WERI-Rb-1 (cell line): ENCODE data around the gene SFXN5.

Experiments used
- DNase-seq: peaks from one replicate; pipeline ENCODE4 v3.0.0-alpha.2; 2020
- H3K27ac ChIP-seq: fragments of 250-450 bp; sonication (Bioruptor Pico); 2 replicates; pipeline ENCODE4 v1.5.1; 2020; ENCODE audit warnings: mild to moderate bottlenecking, moderate library complexity
- H3K27me3 ChIP-seq: fragments of 250-450 bp; sonication (Bioruptor Pico); 2 replicates; pipeline ENCODE4 v1.5.1; 2021; ENCODE audit warnings: mild to moderate bottlenecking, low read depth, moderate library complexity; ENCODE audit not compliant: insufficient read depth, severe bottlenecking
- H3K36me3 ChIP-seq: fragments of 250-450 bp; sonication (Bioruptor Pico); 2 replicates; pipeline ENCODE4 v1.5.1; 2020; ENCODE audit warnings: mild to moderate bottlenecking, moderate library complexity
- H3K4me3 ChIP-seq: 2 replicates; pipeline ENCODE4 v1.5.1; 2011; ENCODE audit warnings: low read depth, mild to moderate bottlenecking, control low read depth, low read length
- H3K9me3 ChIP-seq: fragments of 250-450 bp; sonication (Bioruptor Pico); 2 replicates; pipeline ENCODE4 v1.5.1; 2021; ENCODE audit warnings: mild to moderate bottlenecking, moderate library complexity; ENCODE audit not compliant: severe bottlenecking
- TF ChIP-seq, protein P1 (sequence below): IDR thresholded peaks from 2 replicates; pipeline ENCODE4 v1.5.1; 2011; ENCODE audit warnings: low read depth, mild to moderate bottlenecking, control low read depth, inconsistent platforms, low read length

SFXN5 gene

DNA sequence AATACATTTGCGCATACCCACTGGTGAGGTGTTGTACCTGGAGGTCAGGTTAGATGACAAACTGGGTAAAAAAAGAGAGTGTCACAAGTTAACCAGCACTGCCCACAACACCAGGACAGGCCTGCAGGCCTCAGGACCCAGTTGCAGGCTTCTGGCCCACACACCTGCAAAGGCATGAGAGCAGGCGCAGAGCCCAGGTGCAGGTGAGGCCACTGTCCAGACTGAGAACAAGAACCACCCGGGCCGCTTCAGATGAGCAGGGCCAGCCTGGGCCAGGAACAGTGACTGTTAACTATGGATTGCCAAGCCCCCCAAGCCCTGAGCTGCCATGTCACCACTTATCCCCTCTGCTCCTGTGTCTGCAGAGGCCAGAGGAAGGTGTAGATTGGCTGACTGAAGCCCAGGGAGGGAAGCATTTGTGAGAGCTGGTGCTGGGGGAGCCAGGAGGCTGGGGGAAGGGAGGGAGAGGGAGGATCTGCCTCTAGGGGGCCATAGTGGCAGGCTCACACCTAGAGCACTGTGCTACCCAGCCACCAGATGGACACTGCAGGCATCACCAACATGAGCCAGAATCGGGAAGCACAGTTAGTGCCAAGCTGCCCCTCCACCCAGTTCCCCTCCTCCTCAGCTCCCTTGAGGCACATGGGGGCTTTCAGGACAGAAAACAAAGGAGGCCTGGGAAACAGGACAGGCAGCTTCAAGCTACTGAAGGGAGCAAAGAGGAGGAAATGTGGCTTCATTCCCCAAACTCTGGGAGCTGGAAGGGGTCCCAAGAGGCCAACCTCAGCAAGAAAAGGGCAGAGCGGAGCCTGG lies 35.4 kb downstream of the SFXN5 start:
- no peak overlapping the region for H3K27ac ChIP-seq

DNA sequence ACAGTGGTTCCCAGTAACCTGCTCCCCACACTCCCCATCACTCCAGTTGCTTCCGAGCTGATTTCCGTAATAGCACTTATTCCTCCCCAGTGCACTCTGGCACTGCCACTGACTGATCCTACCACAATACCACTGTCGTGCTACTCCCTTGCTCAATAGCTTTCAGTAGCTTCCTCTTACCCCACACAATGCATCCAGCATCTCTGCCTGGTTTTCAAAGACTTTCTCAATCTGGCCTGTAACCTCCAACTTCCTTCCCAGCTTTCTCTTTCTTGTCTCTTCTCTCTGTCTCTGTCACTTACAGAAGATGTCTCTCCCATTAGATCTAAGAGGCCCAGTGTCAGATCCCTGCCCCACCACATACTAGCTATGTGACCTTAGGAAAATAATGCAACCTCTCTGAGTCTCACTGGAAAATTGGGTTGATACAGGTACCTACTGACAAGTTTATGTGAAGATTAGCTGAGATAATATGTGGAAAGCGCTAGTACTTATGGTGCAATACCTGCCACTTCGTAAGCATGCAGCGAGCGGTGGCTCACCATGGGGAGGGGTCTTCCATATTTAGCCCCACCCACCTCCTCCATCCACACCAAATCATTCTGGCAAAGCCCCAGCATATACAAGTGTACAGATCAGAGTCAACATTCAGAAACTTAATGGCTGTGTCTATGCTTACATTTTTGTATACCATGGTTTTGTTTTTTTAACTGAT lies 36.7 kb downstream of the SFXN5 start:
- no peak overlapping the region for H3K4me3 ChIP-seq
- H3K9me3 ChIP-seq: no peaks in the 10 kb centered on the region
- no peak for DNase-seq
- TF ChIP-seq, protein P1, sequence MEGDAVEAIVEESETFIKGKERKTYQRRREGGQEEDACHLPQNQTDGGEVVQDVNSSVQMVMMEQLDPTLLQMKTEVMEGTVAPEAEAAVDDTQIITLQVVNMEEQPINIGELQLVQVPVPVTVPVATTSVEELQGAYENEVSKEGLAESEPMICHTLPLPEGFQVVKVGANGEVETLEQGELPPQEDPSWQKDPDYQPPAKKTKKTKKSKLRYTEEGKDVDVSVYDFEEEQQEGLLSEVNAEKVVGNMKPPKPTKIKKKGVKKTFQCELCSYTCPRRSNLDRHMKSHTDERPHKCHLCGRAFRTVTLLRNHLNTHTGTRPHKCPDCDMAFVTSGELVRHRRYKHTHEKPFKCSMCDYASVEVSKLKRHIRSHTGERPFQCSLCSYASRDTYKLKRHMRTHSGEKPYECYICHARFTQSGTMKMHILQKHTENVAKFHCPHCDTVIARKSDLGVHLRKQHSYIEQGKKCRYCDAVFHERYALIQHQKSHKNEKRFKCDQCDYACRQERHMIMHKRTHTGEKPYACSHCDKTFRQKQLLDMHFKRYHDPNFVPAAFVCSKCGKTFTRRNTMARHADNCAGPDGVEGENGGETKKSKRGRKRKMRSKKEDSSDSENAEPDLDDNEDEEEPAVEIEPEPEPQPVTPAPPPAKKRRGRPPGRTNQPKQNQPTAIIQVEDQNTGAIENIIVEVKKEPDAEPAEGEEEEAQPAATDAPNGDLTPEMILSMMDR: no peak
- no peaks in the 10 kb centered on the region for H3K27me3 ChIP-seq
- no peak overlapping the region for H3K27ac ChIP-seq
- H3K36me3 ChIP-seq: no peaks in the 10 kb centered on the region

More for the DNA sequence above, 35.4 kb downstream of the SFXN5 start:
- H3K4me3 ChIP-seq: no peak overlapping the region
- TF ChIP-seq, protein P1: peak; percentile 87
- peak; percentile 51 for DNase-seq
- no peaks in the 10 kb centered on the region for H3K36me3 ChIP-seq
- no peaks in the 10 kb centered on the region for H3K27me3 ChIP-seq
- no peaks in the 10 kb centered on the region for H3K9me3 ChIP-seq

DNA sequence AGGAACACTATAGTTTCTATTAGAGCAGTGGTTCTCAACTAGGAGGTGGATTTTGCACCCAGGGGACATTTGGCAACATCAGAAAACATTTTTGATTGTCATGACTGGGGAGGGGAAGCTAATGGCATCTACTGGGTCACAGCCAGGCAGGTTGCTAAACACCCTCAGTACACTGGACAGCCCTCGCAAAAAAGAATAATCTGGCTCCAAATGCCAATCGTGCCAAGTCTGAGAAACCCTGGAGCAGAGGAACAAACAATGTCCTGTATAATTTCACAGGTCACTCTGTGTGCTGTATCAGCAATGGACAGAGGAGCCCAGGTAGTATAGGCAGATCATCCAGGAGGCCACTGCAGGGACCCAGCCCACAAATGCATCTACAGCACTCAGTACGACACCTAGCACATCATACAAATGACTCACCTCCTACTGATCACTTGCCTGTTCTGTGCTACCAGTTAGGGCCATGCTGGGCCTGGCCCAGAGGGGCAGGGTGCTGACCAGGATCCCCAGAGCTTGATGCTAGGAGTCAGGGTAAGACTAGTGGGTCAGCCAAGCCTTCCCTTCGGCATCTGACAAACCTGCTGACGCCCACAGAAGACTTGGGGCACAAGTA lies 37.6 kb downstream of the SFXN5 start:
- TF ChIP-seq, protein P1: no peak
- DNase-seq: no peak
- no peaks in the 10 kb centered on the region for H3K36me3 ChIP-seq
- H3K9me3 ChIP-seq: no peaks in the 10 kb centered on the region
- no peak overlapping the region for H3K27ac ChIP-seq
- H3K4me3 ChIP-seq: no peak overlapping the region
- H3K27me3 ChIP-seq: no peaks in the 10 kb centered on the region

DNA sequence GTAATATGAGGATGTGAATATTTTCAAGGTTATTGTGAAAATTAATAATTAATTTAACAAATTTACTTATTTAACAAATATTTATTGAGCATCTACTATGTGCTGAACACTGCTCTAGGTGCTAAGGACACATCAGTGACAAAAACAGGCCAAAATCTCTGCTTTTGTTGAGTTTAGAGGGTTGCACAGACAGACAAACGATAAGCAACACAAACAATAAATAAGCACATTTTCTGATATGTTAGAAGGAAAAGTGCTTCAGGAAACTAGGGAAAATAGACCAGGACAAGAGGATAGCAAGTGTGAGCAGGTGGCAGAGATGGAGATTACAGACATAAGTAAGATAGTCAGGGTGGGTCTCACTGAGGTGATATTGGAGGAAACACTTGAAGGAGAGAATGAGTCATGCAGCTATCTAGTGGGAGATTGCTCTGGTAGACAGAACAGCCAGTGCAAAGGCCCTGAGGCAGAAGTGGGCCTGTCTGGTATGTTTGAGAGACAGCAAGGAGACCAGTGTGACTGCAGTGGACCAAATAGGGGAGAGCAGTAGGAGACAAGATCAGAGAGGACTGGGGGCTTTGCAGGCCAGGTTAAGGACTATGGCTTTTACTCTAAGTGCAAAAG lies 38.3 kb downstream of the SFXN5 start:
- H3K4me3 ChIP-seq: no peak overlapping the region
- H3K9me3 ChIP-seq: no peaks in the 10 kb centered on the region
- TF ChIP-seq, protein P1: no peak
- H3K36me3 ChIP-seq: peaks cover 1% of the 10 kb centered on the region
- no peak for DNase-seq
- no peak overlapping the region for H3K27ac ChIP-seq
- no peaks in the 10 kb centered on the region for H3K27me3 ChIP-seq

DNA sequence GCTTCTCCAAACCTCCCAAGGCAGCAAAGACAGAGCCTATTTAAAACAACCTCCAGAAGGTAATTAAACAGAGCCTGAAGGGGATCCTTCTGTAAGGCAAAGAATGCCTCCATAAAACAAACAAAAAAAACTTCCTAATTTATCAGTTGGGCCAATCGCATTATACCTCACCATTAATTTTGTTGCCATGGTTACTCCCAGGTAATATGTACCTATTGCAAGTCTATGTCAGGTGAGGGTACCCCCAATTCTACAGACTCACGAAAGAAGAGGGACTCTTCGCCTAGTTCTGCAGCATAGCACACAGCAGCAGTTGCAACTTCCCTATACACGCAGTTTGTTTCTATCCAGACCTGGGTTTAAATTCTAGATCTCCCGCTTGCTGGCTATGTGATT lies 38.8 kb downstream of the SFXN5 start:
- Histone ChIP-seq H3K36me3 (peaks cover 7% of the 10 kb centered on the region), H3K4me3 (no peak overlapping the region), H3K27ac (no peak overlapping the region), H3K9me3 (no peaks in the 10 kb centered on the region), H3K27me3 (no peaks in the 10 kb centered on the region)
- TF ChIP-seq, protein P1: no peak
- no peak for DNase-seq
